Stimulated activated naive B cell treated with anti-CD40 and anti-IgM and Interleukin-4, amounts not matched to agents 10 μg/mL and 1 μg/mL and 100 μg/mL, for 72 hours (primary cell): ENCODE results near the gene ANKRD31.

Source experiments
- ATAC-seq, 2 donors: fragments of 150-1000 bp; cut with Tn5 transposase; replicated peaks; 2 replicates each; pipeline ENCODE4 v1.10.0; 2021; ENCODE audit warnings: moderate library complexity in 1 of 2
- DNase-seq: peaks from one replicate; pipeline ENCODE4 v3.0.0; 2021
- H3K27ac Mint-ChIP-seq: one replicate; pipeline ENCODE4 v1.8.0; 2022; ENCODE audit warnings: mild to moderate bottlenecking, mixed read lengths
- H3K27me3 Mint-ChIP-seq, 2 donors: one replicate each; pipeline ENCODE4 v1.8.0; 2022; ENCODE audit warnings: mixed read lengths in 2 of 2
- H3K36me3 Mint-ChIP-seq, 2 donors: one replicate each; pipeline ENCODE4 v1.8.0; 2022; ENCODE audit warnings: mixed read lengths in 2 of 2, mild to moderate bottlenecking in 1 of 2
- H3K4me1 Mint-ChIP-seq, 2 donors: one replicate each; pipeline ENCODE4 v1.8.0; 2022; ENCODE audit warnings: mixed read lengths in 2 of 2, mild to moderate bottlenecking in 1 of 2
- H3K4me3 Mint-ChIP-seq, 2 donors: one replicate each; pipeline ENCODE4 v1.8.0; 2022; ENCODE audit warnings: mild to moderate bottlenecking in 2 of 2, mixed read lengths in 2 of 2, moderate library complexity in 1 of 2
- H3K9me3 Mint-ChIP-seq, 2 donors: one replicate each; pipeline ENCODE4 v1.8.0; 2022; ENCODE audit warnings: mixed read lengths in 2 of 2, mild to moderate bottlenecking in 1 of 2

ANKRD31 gene

GRCh38 chr5:75054134-75054930 lies 182.3 kb downstream of the ANKRD31 start:
- peaks cover 5 to 13% of the 10 kb centered on the region in 2 donors for H3K4me1 Mint-ChIP-seq
- no peak for ATAC-seq
- H3K27ac Mint-ChIP-seq = no peak overlapping the region
- DNase-seq = no peak
- peak overlapping the region; percentile 78 for H3K4me3 Mint-ChIP-seq
- H3K9me3 Mint-ChIP-seq = no peaks in the 10 kb centered on the region
- H3K27me3 Mint-ChIP-seq = peaks cover 68 to 72% of the 10 kb centered on the region in 2 donors
- H3K36me3 Mint-ChIP-seq = no peaks in the 10 kb centered on the region

- H3K4me1 Mint-ChIP-seq = peaks cover 5 to 13% of the 10 kb centered on the region in 2 donors
- ATAC-seq = peak; percentile 38 to 49
- peaks cover 62 to 68% of the 10 kb centered on the region in 2 donors for H3K27me3 Mint-ChIP-seq
Measured at GRCh38 chr5:75053304-75054133, 183.2 kb downstream of the ANKRD31 start.

GRCh38 chr5:75053054-75053303 lies 183.7 kb downstream of the ANKRD31 start:
- Mint-ChIP-seq H3K4me1 (peaks cover 5 to 13% of the 10 kb centered on the region in 2 donors), H3K4me3 (peak overlapping the region; percentile 65 to 78), H3K27ac (no peak overlapping the region), H3K27me3 (peaks cover 62 to 64% of the 10 kb centered on the region in 2 donors), H3K36me3 (no peaks in the 10 kb centered on the region), H3K9me3 (no peaks in the 10 kb centered on the region)
- peak; percentile 16 to 19 for ATAC-seq
- DNase-seq = no peak

More at GRCh38 chr5:75053304-75054133, 183.2 kb downstream of the ANKRD31 start:
- H3K36me3 Mint-ChIP-seq = no peaks in the 10 kb centered on the region
- no peaks in the 10 kb centered on the region for H3K9me3 Mint-ChIP-seq
- DNase-seq = peak; percentile 10
- peak overlapping the region; percentile 78 for H3K4me3 Mint-ChIP-seq
- no peak overlapping the region for H3K27ac Mint-ChIP-seq

GRCh38 chr5:75052192-75053053 lies 184.3 kb downstream of the ANKRD31 start, which contains the start of gene GCNT4:
Gene GCNT4, minus strand, starts transcription at chr5:75052558. Its CDS starts 22,521 bp downstream, at chr5:75030037.
- H3K36me3 Mint-ChIP-seq = no peaks in the 10 kb centered on the region
- DNase-seq (peak; percentile 15), ATAC-seq (peak; percentile 27 to 46)
- H3K27me3 Mint-ChIP-seq = peaks cover 62 to 64% of the 10 kb centered on the region in 2 donors
- peak within 1 kb of the TSS; percentile 65 to 78 for H3K4me3 Mint-ChIP-seq
- peak within 1 kb of the TSS; percentile 28 for H3K27ac Mint-ChIP-seq
- no peaks in the 10 kb centered on the region for H3K9me3 Mint-ChIP-seq
- peaks cover 5 to 13% of the 10 kb centered on the region in 2 donors for H3K4me1 Mint-ChIP-seq

DNA sequence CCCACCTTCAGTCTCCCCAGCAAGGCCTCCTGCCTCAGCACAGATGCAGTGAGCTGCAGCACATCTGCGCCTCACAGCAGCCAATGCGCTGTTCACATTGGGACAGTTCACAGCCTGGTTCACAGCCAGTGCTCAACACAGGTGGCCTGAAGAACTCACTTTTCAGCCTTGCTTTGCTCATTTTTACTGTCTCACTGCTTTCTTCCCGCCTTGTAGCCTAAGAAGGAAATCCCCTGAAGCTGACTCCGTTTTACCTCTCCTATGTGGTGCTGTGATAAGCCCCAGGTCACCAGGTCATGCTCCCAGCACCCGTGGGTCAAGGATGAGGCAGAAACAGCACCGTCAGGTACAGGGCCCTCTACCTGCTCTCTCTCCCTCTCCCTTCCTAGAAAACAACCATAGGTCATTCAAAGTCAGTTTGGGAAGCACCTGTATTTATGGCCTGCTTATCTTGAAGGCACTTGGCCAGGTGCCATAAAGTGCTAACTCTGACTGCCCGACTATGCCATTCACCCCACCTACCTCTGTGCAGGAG lies 185.4 kb downstream of the ANKRD31 start:
- H3K4me3 Mint-ChIP-seq = no peak overlapping the region
- H3K27me3 Mint-ChIP-seq = peaks cover 57 to 65% of the 10 kb centered on the region in 2 donors
- no peaks in the 10 kb centered on the region for H3K36me3 Mint-ChIP-seq
- H3K27ac Mint-ChIP-seq = no peak overlapping the region
- ATAC-seq = no peak
- H3K4me1 Mint-ChIP-seq = peaks cover 5 to 13% of the 10 kb centered on the region in 2 donors
- no peak for DNase-seq
- no peaks in the 10 kb centered on the region for H3K9me3 Mint-ChIP-seq

- no peaks in the 10 kb centered on the region for H3K9me3 Mint-ChIP-seq
- no peaks in the 10 kb centered on the region for H3K36me3 Mint-ChIP-seq
- H3K4me1 Mint-ChIP-seq = peaks cover 5 to 13% of the 10 kb centered on the region in 2 donors
- H3K27ac Mint-ChIP-seq = no peak overlapping the region
- no peak overlapping the region for H3K4me3 Mint-ChIP-seq
- ATAC-seq (peak; percentile 33 to 45), DNase-seq (no peak)
- peaks cover 55 to 61% of the 10 kb centered on the region in 2 donors for H3K27me3 Mint-ChIP-seq
Measured at GRCh38 chr5:75050415-75050814, 186.3 kb downstream of the ANKRD31 start.

DNA sequence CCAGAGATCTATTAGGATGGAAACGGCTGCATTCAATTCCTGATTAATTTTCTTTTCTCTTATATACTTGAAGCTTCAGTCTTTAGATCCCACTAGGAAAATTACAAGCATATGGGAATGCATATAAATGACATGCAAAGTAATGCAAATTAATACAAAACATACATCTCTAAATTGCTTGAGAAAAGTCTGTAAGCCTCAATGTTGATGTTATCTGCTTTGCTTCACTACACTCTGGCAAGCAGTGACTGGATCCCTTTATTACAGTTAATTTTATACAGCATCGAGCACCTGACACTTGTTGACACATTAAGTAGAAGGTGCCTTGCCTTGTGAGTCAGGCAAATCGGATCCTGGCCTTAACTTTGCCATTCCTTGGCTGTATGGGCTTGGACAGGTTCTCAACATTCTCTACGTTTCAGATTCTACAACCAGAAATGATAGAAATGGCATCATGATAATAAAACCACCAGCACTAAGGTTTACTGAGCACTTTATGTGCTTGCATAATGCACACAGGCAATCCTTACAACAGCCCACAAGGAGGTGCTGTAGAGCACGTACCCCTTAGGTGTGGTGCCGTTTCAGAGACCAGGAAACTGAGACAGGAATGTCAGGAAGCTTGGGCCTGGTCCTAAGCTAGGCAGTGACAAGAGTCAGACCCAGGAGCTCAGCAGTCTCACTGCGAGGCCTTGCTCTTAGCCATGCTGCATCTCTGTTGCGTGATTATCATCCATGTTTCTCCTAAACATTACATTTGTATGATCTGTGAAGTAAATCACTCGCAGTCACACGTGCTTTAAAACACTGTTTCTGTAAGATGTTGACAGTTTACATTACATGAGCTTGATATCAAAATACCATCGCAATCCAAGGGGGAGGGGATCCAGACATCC lies 187.0 kb downstream of the ANKRD31 start:
- Mint-ChIP-seq H3K27ac (no peak overlapping the region), H3K36me3 (no peaks in the 10 kb centered on the region), H3K27me3 (peaks cover 48 to 55% of the 10 kb centered on the region in 2 donors), H3K4me3 (no peak overlapping the region), H3K9me3 (no peaks in the 10 kb centered on the region), H3K4me1 (peaks cover 5 to 13% of the 10 kb centered on the region in 2 donors)
- ATAC-seq = peak; percentile 49 to 55
- DNase-seq = peak; percentile 18

- DNase-seq = no peak
- peaks cover 7 to 8% of the 10 kb centered on the region in 2 donors for H3K4me1 Mint-ChIP-seq
- ATAC-seq = no peak
- H3K4me3 Mint-ChIP-seq = no peak overlapping the region
- peaks cover 39 to 50% of the 10 kb centered on the region in 2 donors for H3K27me3 Mint-ChIP-seq
- no peaks in the 10 kb centered on the region for H3K36me3 Mint-ChIP-seq
- H3K9me3 Mint-ChIP-seq = no peaks in the 10 kb centered on the region
- H3K27ac Mint-ChIP-seq = no peak overlapping the region
Measured at GRCh38 chr5:75048457-75048953, 188.2 kb downstream of the ANKRD31 start.

DNA sequence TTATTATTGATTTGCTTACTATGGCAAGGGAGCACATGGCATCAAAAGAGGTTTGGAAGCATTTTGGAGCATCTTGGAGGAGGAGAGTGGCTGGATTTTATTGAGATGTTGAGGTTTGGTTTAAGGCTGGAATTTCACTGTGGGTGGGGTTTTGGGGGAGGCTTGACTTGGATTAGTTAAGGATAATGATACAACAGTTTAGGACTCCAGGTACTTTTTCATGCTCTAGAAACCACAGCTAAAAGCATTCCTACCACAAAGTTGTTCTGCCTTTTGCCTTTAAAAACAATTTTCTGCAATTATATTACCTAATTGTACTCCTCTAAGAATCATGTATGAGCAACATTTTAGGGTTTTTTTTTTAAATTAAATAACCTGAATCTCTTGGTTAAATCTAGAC lies 189.3 kb downstream of the ANKRD31 start:
- ATAC-seq (no peak), DNase-seq (no peak)
- Mint-ChIP-seq H3K9me3 (no peaks in the 10 kb centered on the region), H3K4me1 (peaks cover 6 to 7% of the 10 kb centered on the region in 2 donors), H3K27ac (no peak overlapping the region), H3K27me3 (peaks cover 40 to 54% of the 10 kb centered on the region in 2 donors), H3K4me3 (no peak overlapping the region), H3K36me3 (no peaks in the 10 kb centered on the region)

GRCh38 chr5:75046366-75047142 lies 190.1 kb downstream of the ANKRD31 start:
- Mint-ChIP-seq H3K4me3 (no peak overlapping the region), H3K36me3 (no peaks in the 10 kb centered on the region), H3K27me3 (peaks cover 32 to 48% of the 10 kb centered on the region in 2 donors)

DNA sequence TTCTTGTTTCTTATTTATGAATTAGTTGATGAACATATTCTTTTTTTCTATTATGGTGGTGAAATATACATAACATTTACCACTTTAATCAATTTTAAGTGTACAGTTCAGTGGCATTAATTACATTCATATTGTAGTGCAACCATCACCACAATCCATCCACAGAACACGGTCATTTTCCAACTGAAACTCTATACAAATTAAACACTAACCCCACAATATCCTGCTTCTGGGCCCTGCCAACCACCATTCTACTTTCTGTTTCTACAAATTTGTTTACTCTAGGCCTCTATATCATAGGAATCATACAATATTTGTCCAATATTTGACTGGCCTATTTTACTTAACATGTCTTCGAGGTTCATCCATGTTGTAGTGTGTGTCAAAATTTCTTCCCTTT lies 191.6 kb downstream of the ANKRD31 start:
- DNase-seq (no peak), ATAC-seq (no peak)
- H3K36me3 Mint-ChIP-seq = no peaks in the 10 kb centered on the region
- H3K4me3 Mint-ChIP-seq = no peak overlapping the region
- no peak overlapping the region for H3K27ac Mint-ChIP-seq
- peaks cover 0 to 5% of the 10 kb centered on the region in 2 donors for H3K4me1 Mint-ChIP-seq
- peaks cover 17 to 36% of the 10 kb centered on the region in 2 donors for H3K27me3 Mint-ChIP-seq
- no peaks in the 10 kb centered on the region for H3K9me3 Mint-ChIP-seq

More at GRCh38 chr5:75046366-75047142, 190.1 kb downstream of the ANKRD31 start:
- ATAC-seq (no peak), DNase-seq (no peak)
- Mint-ChIP-seq H3K27ac (no peak overlapping the region), H3K9me3 (no peaks in the 10 kb centered on the region), H3K4me1 (peaks cover 0 to 5% of the 10 kb centered on the region in 2 donors)

DNA sequence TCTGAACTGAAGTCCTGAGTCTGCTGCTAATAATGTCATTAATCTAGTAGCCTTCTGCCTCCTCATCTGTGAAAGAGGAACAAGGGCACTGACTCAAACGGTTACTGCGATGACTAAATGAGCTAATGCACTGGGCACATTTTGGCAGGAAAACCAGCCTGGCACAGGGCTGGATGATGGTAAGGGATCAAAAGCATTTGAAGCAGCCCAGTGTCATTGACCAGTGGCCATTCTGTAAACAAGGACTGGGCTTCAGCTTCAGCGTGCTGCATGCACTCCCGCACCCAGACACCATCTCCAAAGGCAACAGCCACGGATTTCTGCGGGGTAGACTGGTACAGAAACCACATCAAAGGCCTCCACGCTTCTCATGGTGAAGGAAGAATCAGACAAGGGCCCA lies 192.3 kb downstream of the ANKRD31 start:
- DNase-seq = no peak
- H3K4me3 Mint-ChIP-seq = no peak overlapping the region
- H3K9me3 Mint-ChIP-seq = no peaks in the 10 kb centered on the region
- peaks cover 15 to 30% of the 10 kb centered on the region in 2 donors for H3K27me3 Mint-ChIP-seq
- H3K27ac Mint-ChIP-seq = no peak overlapping the region
- H3K4me1 Mint-ChIP-seq = peaks cover 0 to 5% of the 10 kb centered on the region in 2 donors
- ATAC-seq = peak; percentile 51 to 82
- H3K36me3 Mint-ChIP-seq = no peaks in the 10 kb centered on the region
